B cell (primary cell): ENCODE measurements around the gene DDA1. TPM values are rescaled to one million over a fixed set of nuclear protein-coding genes. Genes with fewer than 3 reads are reported as not detected.
"Not testable (repeated sequence)": the region's sequence is repeated elsewhere in the genome, so short reads cannot be mapped to it uniquely, and the experiment has no call there.

ENCODE experiments used
- ATAC-seq: fragments of 200-7000 bp; cut with Tn5 transposase; one replicate; pipeline ENCODE4 v1.10.0; 2021; ENCODE audit warnings: low read depth, mild to moderate bottlenecking, moderate number of reproducible peaks, moderate library complexity
- CTCF ChIA-PET: fragments of 350-600 bp; sonication (Branson Sonifier 250); formaldehyde crosslinking; loops from one replicate; lab custom pipeline; 2021; ENCODE audit warnings: antibody characterized with exemption, inconsistent platforms; lab: Charles Lee
- POLR2A ChIA-PET: fragments of 350-600 bp; sonication (Branson Sonifier 250); formaldehyde crosslinking; loops from one replicate; lab custom pipeline; 2021; ENCODE audit warnings: antibody characterized with exemption; lab: Charles Lee
- DNase-seq: peaks from one replicate; pipeline ENCODE4 v3.0.0; 2013
- H2AFZ ChIP-seq: 2 replicates; pipeline ENCODE4 v1.6.1; 2012; ENCODE audit warnings: mild to moderate bottlenecking, low read depth, low read length; ENCODE audit not compliant: insufficient read depth, poor library complexity, severe bottlenecking
- H3K27ac ChIP-seq, 2 donors: 1 replicate in 1 of 2; 2 replicates in 1 of 2; pipeline ENCODE4 v1.5.1; 2012 to 2013; ENCODE audit warnings: low read length in 2 of 2, mild to moderate bottlenecking in 2 of 2, moderate library complexity in 1 of 2
- H3K27me3 ChIP-seq, 4 experiments: fragments of 200-600 bp in 1 of 4; sonication (generic) in 1 of 4; replicated peaks in 1 of 4; 1 replicate in 2 of 4; 2 replicates in 2 of 4; pipeline versions ENCODE4 v1.6.1 to v1.7.0; 2013 to 2016; ENCODE audit warnings: low read length in 3 of 4, mild to moderate bottlenecking in 2 of 4, mixed read lengths in 1 of 4, moderate library complexity in 1 of 4; ENCODE audit not compliant: insufficient read depth in 4 of 4, control insufficient read depth in 3 of 4; ENCODE audit errors: control extremely low read depth in 1 of 4
- H3K36me3 ChIP-seq, 2 experiments: replicated peaks in 1 of 2; 1 replicate in 1 of 2; 2 replicates in 1 of 2; pipeline versions ENCODE4 v1.6.1 to v1.7.1; 2013; ENCODE audit warnings: low read length in 1 of 2; ENCODE audit not compliant: insufficient read depth in 2 of 2, control insufficient read depth in 1 of 2; ENCODE audit errors: control extremely low read depth in 1 of 2, extremely low read depth in 1 of 2
- H3K4me1 ChIP-seq, 2 donors: fragments of 200-600 bp in 1 of 2; sonication (generic) in 1 of 2; 1 replicate in 1 of 2; 2 replicates in 1 of 2; pipeline versions ENCODE4 v1.5.1 to v1.6.1; 2013 to 2017; ENCODE audit warnings: low read length in 2 of 2; ENCODE audit not compliant: control insufficient read depth in 2 of 2, insufficient read depth in 2 of 2
- H3K4me2 ChIP-seq: replicated peaks from 2 replicates; pipeline ENCODE3; 2012; ENCODE audit warnings: mild to moderate bottlenecking, low read depth, low read length; ENCODE audit not compliant: poor library complexity, severe bottlenecking
- H3K4me3 ChIP-seq, 5 experiments: fragments of 200-600 bp in 1 of 5; sonication (generic) in 1 of 5; 1 replicate in 3 of 5; 2 replicates in 2 of 5; pipeline versions ENCODE4 v1.5.1 to v1.7.0; 2011 to 2016; ENCODE audit warnings: low read length in 4 of 5, mild to moderate bottlenecking in 4 of 5, low read depth in 2 of 5, control low read depth in 1 of 5, moderate library complexity in 1 of 5; ENCODE audit not compliant: insufficient read depth in 1 of 5; ENCODE audit errors: control extremely low read depth in 1 of 5, extremely low read depth in 1 of 5
- H3K79me2 ChIP-seq: fragments of 200-600 bp; sonication (generic); one replicate; pipeline ENCODE4 v1.6.0; 2016; ENCODE audit warnings: low read length; ENCODE audit not compliant: control insufficient read depth, insufficient read depth
- H3K9ac ChIP-seq: fragments of 200-600 bp; sonication (generic); 2 replicates; pipeline ENCODE4 v1.6.1; 2017; ENCODE audit warnings: mild to moderate bottlenecking, low read length, moderate library complexity
- H3K9me3 ChIP-seq, 3 donors: one replicate each; pipeline versions ENCODE4 v1.6.1 to v1.7.1; 2013; ENCODE audit warnings: low read length in 2 of 3; ENCODE audit not compliant: control insufficient read depth in 2 of 3, insufficient read depth in 1 of 3; ENCODE audit errors: control extremely low read depth in 1 of 3
- H4K20me1 ChIP-seq: 2 replicates; pipeline ENCODE4 v1.6.0; 2012; ENCODE audit warnings: mild to moderate bottlenecking, low read length; ENCODE audit not compliant: insufficient read depth, control insufficient read depth, poor library complexity, severe bottlenecking
- H3K27ac Mint-ChIP-seq: one replicate; pipeline ENCODE4 v1.8.0; 2021; ENCODE audit warnings: mixed read lengths
- H3K27me3 Mint-ChIP-seq: one replicate; pipeline ENCODE4 v1.8.0; 2021; ENCODE audit warnings: mixed read lengths
- H3K4me1 Mint-ChIP-seq: one replicate; pipeline ENCODE4 v1.8.0; 2021; ENCODE audit warnings: mixed read lengths
- H3K4me3 Mint-ChIP-seq: one replicate; pipeline ENCODE4 v1.8.0; 2021; ENCODE audit warnings: mixed read lengths
- H3K9me3 Mint-ChIP-seq: one replicate; pipeline ENCODE4 v1.8.0; 2022; ENCODE audit warnings: mixed read lengths; ENCODE audit not compliant: insufficient read depth
- WGBS: methylation state at CpG from one replicate; pipeline ENCODE4 v1.1.5; 2013; ENCODE audit warnings: missing lambda C conversion rate; ENCODE audit not compliant: insufficient coverage; 5-methylcytosine and 5-hydroxymethylcytosine counted together
- intact Hi-C: fragments of 100-400 bp; cut with micrococcal nuclease; formaldehyde crosslinking; loops from one replicate; pipeline ENCODE4 v1.10.0; 2022
- polyA plus RNA-seq: library from polyadenylated mRNA; depleted of rRNA; stranded (reverse); fragments of >200 nt; gene quantifications from 2 replicates; pipeline ENCODE4 v1.2.3, GENCODE V29; 2012
- total RNA-seq, 2 donors: library from RNA; stranded (reverse); fragments of 120-200 nt in 1 of 2; gene quantifications; 1 replicate in 1 of 2; 2 replicates in 1 of 2; pipeline versions ENCODE4 v1.2.3 to v1.2.4, GENCODE V29; 2013 to 2022
- TF ChIP-seq, protein P1 (sequence below): fragments of 200-600 bp; IDR thresholded peaks from one replicate; pipeline ENCODE4 v1.8.0; 2022; ENCODE audit warnings: antibody characterized with exemption, mild to moderate bottlenecking

DDA1 gene
- total and polyA plus RNA-seq, 2 donors (not counting 1 experiment from before 2014, with no cell fraction given): 38.4 TPM

DNA sequence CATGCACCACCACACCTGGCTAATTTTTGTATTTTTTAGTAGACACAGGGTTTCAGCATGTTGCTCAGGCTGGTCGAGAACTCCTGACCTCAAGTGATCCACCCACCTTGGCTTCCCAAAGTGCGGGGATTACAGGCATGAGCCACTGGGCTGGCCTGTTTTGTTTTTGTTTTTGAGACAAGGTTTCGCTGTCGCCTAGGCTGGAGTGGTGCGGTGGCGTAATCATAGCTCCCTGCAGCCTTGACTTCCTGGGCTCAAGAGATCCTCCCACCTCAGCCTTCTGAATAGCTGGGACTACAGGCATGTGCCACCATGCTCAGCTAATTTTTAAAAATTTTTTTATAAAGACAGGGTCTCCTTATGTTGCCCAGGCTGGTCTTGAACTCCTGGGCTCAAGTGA lies 13.8 kb upstream of the DDA1 start:
- H3K79me2 ChIP-seq, H3K27ac ChIP-seq, H3K27me3 ChIP-seq, H3K4me2 ChIP-seq, DNase-seq, H4K20me1 ChIP-seq, intact Hi-C loops, H3K4me3 ChIP-seq, H3K36me3 ChIP-seq, H3K4me3 Mint-ChIP-seq, H3K9me3 Mint-ChIP-seq, H3K27ac Mint-ChIP-seq, H3K4me1 Mint-ChIP-seq, ATAC-seq, H3K4me1 ChIP-seq, H3K27me3 Mint-ChIP-seq, H3K9ac ChIP-seq, H2AFZ ChIP-seq: not testable (repeated sequence)
- ChIA-PET CTCF (interaction anchor here (0.9 to 1.4 kb wide), 3 partner anchors 8 to 92 kb away, joined by 3 to 4 read pairs (median 4); no protein-coding TSS in a partner anchor), POLR2A (interaction anchor here (0.6 kb wide), 1 partner anchor 12 kb away, joined by 3 read pairs; no protein-coding TSS in a partner anchor)
- peaks cover 0 to 13% (median 0%) of the 10 kb centered on the region in 3 donors for H3K9me3 ChIP-seq
- 96% methylated on average over 4 of the region's 6 CpGs for WGBS

DNA sequence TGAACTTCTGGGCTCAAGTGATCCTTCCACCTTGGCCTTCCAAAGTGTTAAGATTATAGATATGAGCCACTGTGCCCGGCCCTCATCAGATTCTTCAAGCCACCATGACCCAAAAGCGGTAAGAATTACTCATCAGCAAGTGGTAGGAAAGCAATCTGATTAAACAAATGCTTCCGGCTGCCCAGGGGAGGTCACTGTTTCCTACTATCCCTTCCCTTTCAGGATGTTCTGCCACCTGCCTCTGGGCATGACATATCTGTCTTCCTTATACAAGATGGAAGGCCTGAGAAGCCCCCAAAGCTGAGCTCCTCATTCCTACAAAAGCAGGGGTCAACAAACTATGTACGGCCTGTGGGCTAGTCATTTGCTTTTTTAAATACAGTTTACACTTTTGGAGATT lies 13.1 kb upstream of the DDA1 start:
- no peak overlapping the region for H2AFZ ChIP-seq
- H3K27me3 ChIP-seq: no peaks in the 10 kb centered on the region
- no peak for DNase-seq
- no peaks in the 10 kb centered on the region for H3K79me2 ChIP-seq
- ChIA-PET POLR2A (interaction anchor here (0.7 kb wide), 3 partner anchors 202 to 692 kb away, joined by 5 to 7 read pairs (median 6); no protein-coding TSS in a partner anchor), CTCF (interaction anchor here (0.5 to 2.0 kb wide), 6 partner anchors 8 to 92 kb away, joined by 3 to 10 read pairs (median 4); no protein-coding TSS in a partner anchor)
- Mint-ChIP-seq H3K9me3 (no peaks in the 10 kb centered on the region), H3K27ac (no peak overlapping the region), H3K4me1 (peaks cover 10% of the 10 kb centered on the region), H3K4me3 (no peak overlapping the region), H3K27me3 (no peaks in the 10 kb centered on the region)
- H3K9ac ChIP-seq: no peak overlapping the region
- no peak overlapping the region for H3K4me2 ChIP-seq
- no peaks in the 10 kb centered on the region for H4K20me1 ChIP-seq
- TF ChIP-seq, protein P1, sequence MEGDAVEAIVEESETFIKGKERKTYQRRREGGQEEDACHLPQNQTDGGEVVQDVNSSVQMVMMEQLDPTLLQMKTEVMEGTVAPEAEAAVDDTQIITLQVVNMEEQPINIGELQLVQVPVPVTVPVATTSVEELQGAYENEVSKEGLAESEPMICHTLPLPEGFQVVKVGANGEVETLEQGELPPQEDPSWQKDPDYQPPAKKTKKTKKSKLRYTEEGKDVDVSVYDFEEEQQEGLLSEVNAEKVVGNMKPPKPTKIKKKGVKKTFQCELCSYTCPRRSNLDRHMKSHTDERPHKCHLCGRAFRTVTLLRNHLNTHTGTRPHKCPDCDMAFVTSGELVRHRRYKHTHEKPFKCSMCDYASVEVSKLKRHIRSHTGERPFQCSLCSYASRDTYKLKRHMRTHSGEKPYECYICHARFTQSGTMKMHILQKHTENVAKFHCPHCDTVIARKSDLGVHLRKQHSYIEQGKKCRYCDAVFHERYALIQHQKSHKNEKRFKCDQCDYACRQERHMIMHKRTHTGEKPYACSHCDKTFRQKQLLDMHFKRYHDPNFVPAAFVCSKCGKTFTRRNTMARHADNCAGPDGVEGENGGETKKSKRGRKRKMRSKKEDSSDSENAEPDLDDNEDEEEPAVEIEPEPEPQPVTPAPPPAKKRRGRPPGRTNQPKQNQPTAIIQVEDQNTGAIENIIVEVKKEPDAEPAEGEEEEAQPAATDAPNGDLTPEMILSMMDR: no peak
- H3K27ac ChIP-seq: no peak overlapping the region
- H3K4me1 ChIP-seq: peaks cover 0 to 7% of the 10 kb centered on the region in 2 donors
- intact Hi-C loops: no loop called here
- H3K36me3 ChIP-seq: no peaks in the 10 kb centered on the region
- H3K9me3 ChIP-seq: peaks cover 0 to 13% (median 0%) of the 10 kb centered on the region in 3 donors
- WGBS: 65% methylated on average over 2 of the region's 4 CpGs
- H3K4me3 ChIP-seq: no peak overlapping the region
- no peak for ATAC-seq
